Measurements from ENCODE around the gene DNTT.

- no peak for TF ChIP-seq CTCF (IDR thresholded peaks at IDR 0.05 in 4 of 5, conservative IDR thresholded peaks at IDR 0.05 in 1 of 5)
- TF ChIP-seq POLR2A (IDR thresholded peaks at IDR 0.05) = no peak
Observed at GRCh38 chr10:96371356-96371755, 67.1 kb downstream of the DNTT start.
